Lower leg skin (tissue), 4 donors: ENCODE results near the gene FARSB. TPM values are rescaled to one million over a fixed set of nuclear protein-coding genes. Genes with fewer than 3 reads are reported as not detected.
A peak's percentile ranks its signal among the peaks of the same experiment; 100 is the strongest.

ENCODE experiments used
- DNase-seq, 2 donors: peaks; one replicate each; pipeline ENCODE4 v3.0.0-alpha.2; 2019; ENCODE audit warnings: low spot score in 2 of 2
- H3K4me3 ChIP-seq: fragments of 200-600 bp; sonication (generic); 2 replicates; pipeline ENCODE4 v1.5.1; 2017; ENCODE audit warnings: mild to moderate bottlenecking, low read depth; ENCODE audit not compliant: poor library complexity, severe bottlenecking
- POLR2A ChIP-seq, 2 donors: fragments of 450-650 bp; IDR thresholded peaks; one replicate each; pipeline ENCODE4 v1.6.1; 2016 to 2017; ENCODE audit warnings: antibody characterized with exemption in 2 of 2, mild to moderate bottlenecking in 1 of 2, moderate library complexity in 1 of 2
- WGBS, 2 donors: methylation state at CpG; one replicate each; pipeline ENCODE4 v1.1.5; 2018; 5-methylcytosine and 5-hydroxymethylcytosine counted together
- intact Hi-C: fragments of 100-400 bp; cut with DNase I; formaldehyde crosslinking; loops from one replicate; pipeline ENCODE4 v1.15.0; 2023; ENCODE audit warnings: low total_unique reads
- total RNA-seq, 4 donors: library from RNA; depleted of rRNA; stranded (reverse); fragments of >200 nt; gene quantifications; one replicate each; pipeline ENCODE4 v1.1.0, GENCODE V29; 2016
- TF ChIP-seq, protein P1 (sequence below), 3 donors: fragments of 450-650 bp; IDR thresholded peaks; one replicate each; pipeline ENCODE4 v1.5.1; 2016; ENCODE audit warnings: antibody characterized with exemption in 3 of 3, mild to moderate bottlenecking in 3 of 3, moderate library complexity in 2 of 3

FARSB gene
- 10 to 100 TPM in 3 of 4 donors, 1 to 10 TPM in 1; 8.6 to 12.2 (median 11.2) TPM for total RNA-seq

DNA sequence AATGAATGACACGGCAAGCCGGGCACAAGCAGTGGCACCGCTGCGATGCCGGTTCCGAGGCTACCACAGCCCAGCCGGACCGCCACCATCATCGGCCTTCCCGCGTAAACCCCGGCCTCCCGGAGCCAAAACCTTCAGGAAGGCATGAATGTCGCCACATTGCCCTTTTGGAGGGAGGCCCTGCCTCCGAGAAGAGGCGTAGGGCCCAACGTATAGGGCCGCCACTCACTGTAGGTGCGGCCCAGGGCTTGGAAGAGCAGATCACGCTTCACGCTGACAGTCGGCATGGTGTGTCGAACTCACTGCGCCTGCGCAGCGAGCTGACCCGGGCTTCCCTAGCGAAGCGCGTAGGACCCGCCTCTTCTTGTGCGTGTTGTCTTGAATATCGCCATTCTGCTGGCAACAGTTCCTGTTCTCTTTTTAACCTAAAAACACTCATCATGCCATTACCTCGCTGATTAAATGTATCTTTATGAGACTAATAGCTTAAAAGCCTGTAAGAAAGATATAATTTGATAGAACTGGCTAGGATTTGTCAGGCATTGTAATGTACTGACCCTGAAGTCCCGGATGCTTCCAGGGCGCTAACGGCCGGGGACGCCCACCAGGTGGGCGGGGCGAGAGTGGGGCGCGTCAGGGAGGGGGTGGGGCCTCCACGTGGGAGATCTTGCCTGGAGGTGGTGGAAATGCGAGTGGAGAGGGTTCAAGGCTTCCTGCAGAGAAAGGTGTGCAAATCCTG lies at the start of gene FARSB:
TSS of gene FARSB (minus strand) at position 306 of the 739 bp plus-strand sequence. CDS start at position 287, 19 bp downstream.
- WGBS, 2 donors: 0 to 1% methylated on average over 43 to 45 of the region's 45 CpGs
- no peak for TF ChIP-seq POLR2A (IDR thresholded peaks at IDR 0.05)
- TF ChIP-seq, protein P1, sequence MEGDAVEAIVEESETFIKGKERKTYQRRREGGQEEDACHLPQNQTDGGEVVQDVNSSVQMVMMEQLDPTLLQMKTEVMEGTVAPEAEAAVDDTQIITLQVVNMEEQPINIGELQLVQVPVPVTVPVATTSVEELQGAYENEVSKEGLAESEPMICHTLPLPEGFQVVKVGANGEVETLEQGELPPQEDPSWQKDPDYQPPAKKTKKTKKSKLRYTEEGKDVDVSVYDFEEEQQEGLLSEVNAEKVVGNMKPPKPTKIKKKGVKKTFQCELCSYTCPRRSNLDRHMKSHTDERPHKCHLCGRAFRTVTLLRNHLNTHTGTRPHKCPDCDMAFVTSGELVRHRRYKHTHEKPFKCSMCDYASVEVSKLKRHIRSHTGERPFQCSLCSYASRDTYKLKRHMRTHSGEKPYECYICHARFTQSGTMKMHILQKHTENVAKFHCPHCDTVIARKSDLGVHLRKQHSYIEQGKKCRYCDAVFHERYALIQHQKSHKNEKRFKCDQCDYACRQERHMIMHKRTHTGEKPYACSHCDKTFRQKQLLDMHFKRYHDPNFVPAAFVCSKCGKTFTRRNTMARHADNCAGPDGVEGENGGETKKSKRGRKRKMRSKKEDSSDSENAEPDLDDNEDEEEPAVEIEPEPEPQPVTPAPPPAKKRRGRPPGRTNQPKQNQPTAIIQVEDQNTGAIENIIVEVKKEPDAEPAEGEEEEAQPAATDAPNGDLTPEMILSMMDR (IDR thresholded peaks at IDR 0.05): no peak
- DNase-seq: peak; percentile 93 to 98
- H3K4me3 ChIP-seq: peak within 1 kb of the TSS; percentile 83
- intact Hi-C loops: no loop called here

DNA sequence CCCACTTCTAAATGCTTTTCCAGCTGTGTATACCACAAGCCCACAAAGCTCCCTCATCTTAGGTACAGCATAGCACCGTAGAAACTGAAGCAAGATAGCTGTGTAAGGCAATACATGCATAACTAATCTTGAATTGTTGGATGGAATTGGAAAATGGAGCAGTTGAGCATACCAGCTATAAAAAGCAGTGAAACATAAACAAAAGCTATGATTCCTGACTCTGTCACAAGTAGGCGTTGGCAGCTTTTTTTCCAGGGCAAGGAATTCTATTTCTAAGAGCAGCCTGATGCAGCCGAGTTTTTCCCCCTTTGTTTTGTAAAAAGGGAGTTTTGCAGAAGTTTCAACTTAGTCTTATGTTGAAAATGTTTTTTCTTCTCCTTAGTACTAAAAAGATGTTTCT lies 48.0 kb upstream of the FARSB start:
- no peak overlapping the region for H3K4me3 ChIP-seq
- no peak for DNase-seq
- TF ChIP-seq, protein P1 (IDR thresholded peaks at IDR 0.05): no peak
- no peak for TF ChIP-seq POLR2A (IDR thresholded peaks at IDR 0.05)
- intact Hi-C loops: loop anchor here (10.0 kb wide), 2 partner anchors 161 to 201 kb away; partner anchors contain the start of gene ACSL3
- 80% methylated on average over 3 of the region's 3 CpGs for WGBS, 2 donors

DNA sequence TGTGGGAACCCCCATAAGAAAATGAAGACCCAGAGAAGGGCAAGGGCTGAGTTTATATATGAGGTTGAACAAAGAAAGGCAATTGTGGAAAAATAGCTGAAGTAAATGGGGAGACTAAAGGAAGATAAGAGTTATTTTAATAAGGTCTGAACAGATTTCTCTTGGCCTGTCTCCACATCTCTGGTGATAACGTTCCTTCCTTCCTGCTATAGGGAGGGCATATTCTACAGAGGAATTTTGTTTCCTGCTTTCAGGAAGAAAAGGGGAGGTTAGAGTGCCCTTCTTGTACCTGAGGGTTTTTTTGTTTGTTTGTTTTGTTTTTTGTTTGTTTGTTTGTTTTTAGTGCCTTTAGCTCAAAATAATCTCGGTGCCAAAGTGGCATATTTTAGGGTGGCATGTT lies 47.2 kb upstream of the FARSB start:
- TF ChIP-seq, protein P1 (IDR thresholded peaks at IDR 0.05): no peak
- no peak for TF ChIP-seq POLR2A (IDR thresholded peaks at IDR 0.05)
- 52 to 59% methylated on average over 2 of the region's 2 CpGs for WGBS, 2 donors
- H3K4me3 ChIP-seq: no peak overlapping the region
- intact Hi-C loops: loop anchor here (10.0 kb wide), 2 partner anchors 162 to 202 kb away; partner anchors contain the start of gene ACSL3
- DNase-seq: no peak

DNA sequence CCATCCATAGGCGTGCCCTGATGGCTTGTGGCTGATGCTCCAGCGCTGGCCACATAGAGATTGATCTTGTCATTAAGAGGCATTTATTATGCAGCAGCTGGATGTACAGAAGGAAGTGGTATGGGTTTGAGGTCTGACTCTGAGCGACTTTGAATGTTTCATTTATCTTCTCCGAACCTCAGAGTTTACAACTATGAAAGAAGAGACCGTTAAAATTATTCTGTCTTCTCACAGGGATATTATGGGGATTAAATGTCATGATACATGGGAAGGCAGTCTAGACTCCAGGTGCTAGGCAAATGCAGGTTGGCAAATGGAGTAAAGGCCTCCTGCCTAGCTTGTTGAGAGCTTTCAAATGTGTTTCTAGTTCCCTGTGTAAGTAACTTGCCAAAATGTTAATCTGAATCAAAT lies 45.8 kb upstream of the FARSB start:
- 45 to 67% methylated on average over 5 of the region's 5 CpGs for WGBS, 2 donors
- DNase-seq: no peak
- H3K4me3 ChIP-seq: no peak overlapping the region
- intact Hi-C loops: loop anchor here (10.0 kb wide), 2 partner anchors 163 to 203 kb away; partner anchors contain the start of gene ACSL3
- TF ChIP-seq POLR2A (IDR thresholded peaks at IDR 0.05): no peak
- TF ChIP-seq, protein P1 (IDR thresholded peaks at IDR 0.05): no peak

DNA sequence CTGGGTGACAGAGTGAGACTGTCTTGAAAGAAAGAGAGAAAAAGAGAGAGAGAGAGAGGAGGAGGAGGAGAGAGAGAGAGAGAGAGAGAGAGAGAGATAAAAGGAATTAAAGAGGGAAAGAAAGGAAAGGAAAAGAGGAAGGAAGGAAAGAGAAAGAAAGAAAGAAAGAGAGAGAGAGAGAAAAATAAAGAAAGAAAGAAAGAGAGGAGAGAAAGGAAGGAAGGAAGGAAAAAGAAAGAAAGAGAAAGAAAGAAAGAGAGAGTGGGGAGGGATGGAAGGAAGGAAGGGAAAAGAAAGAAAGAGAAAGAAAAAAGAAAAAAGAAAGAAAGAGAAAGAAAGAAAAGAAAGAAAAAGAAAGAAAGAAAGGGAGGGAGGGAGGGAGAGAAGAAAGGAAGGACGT lies 45.3 kb upstream of the FARSB start:
- TF ChIP-seq, protein P1 (IDR thresholded peaks at IDR 0.05): no peak
- TF ChIP-seq POLR2A (IDR thresholded peaks at IDR 0.05): no peak
- intact Hi-C loops: loop anchor here (10.0 kb wide), 2 partner anchors 164 to 204 kb away; partner anchors contain the start of gene ACSL3
- H3K4me3 ChIP-seq: no peak overlapping the region
- DNase-seq: no peak
- WGBS, 2 donors: 36 to 61% methylated on average over 1 of the region's 1 CpG
